K562 (cell line): ENCODE measurements around the gene IRX6. TPM values are rescaled to one million over a fixed set of nuclear protein-coding genes. Genes with fewer than 3 reads are reported as not detected.

Experiments
- ATAC-seq: fragments of 200-7000 bp; cut with Tn5 transposase; 3 replicates; pipeline ENCODE4 v1.9.1; 2020; ENCODE audit warnings: moderate library complexity
- BruUV-seq: library from RNA; stranded (reverse); fragments of 400-500 nt; replicated peaks from 2 replicates; lab custom pipeline; 2021; lab: Mats Ljungman, UMichigan
- CTCF ChIA-PET: fragments of 300-600 bp; formaldehyde crosslinking; extraction: SDS; loops from one replicate; lab custom pipeline; 2021; ENCODE audit warnings: low intra/inter-chr PET ratio; lab: Yijun Ruan, JAX
- POLR2A ChIA-PET: fragments of 300-600, 350-650 bp; sonication (Branson Sonifier 250); formaldehyde crosslinking; extraction: SDS; loops from one replicate; lab custom pipeline; 2021; ENCODE audit warnings: antibody characterized with exemption, inconsistent platforms; lab: Yijun Ruan, JAX
- DNase-seq, 4 experiments: peaks; one replicate each; pipeline versions ENCODE4 v3.0.0 to v3.0.0-alpha.2; 2011 to 2018; ENCODE audit warnings: low spot score in 3 of 4, mixed read lengths in 3 of 4; ENCODE audit errors: extremely low read depth in 1 of 4
- FAIRE-seq: peaks from 2 replicates; lab custom pipeline; 2011; peaks lifted over from hg19 to GRCh38; lab: Jason Lieb, UNC
- H2AFZ ChIP-seq: 2 replicates; pipeline ENCODE4 v1.6.0; 2011; ENCODE audit warnings: low read depth, low read length, control low read depth, inconsistent platforms
- H3K27ac ChIP-seq: fragments of 200-600 bp; 3 replicates; pipeline ENCODE4 v1.8.0; 2011; ENCODE audit warnings: low read depth, mild to moderate bottlenecking, control low read depth, inconsistent platforms, low read length, moderate library complexity, mixed read lengths; ENCODE audit errors: extremely low read depth
- H3K27me3 ChIP-seq, 2 experiments: fragments of 300-600 bp in 1 of 2; 2 replicates in 1 of 2; 3 replicates in 1 of 2; pipeline versions ENCODE4 v1.6.0 to v1.8.0; 2011; ENCODE audit warnings: inconsistent platforms in 2 of 2, low read length in 2 of 2, mild to moderate bottlenecking in 1 of 2, mixed read lengths in 1 of 2, moderate library complexity in 1 of 2; ENCODE audit not compliant: control insufficient read depth in 2 of 2, insufficient read depth in 2 of 2
- H3K36me3 ChIP-seq: fragments of 300-600 bp; 3 replicates; pipeline ENCODE4 v1.8.0; 2011; ENCODE audit warnings: mild to moderate bottlenecking, low read length, inconsistent platforms; ENCODE audit not compliant: control insufficient read depth, insufficient read depth
- H3K4me1 ChIP-seq, 2 experiments: fragments of 200-600 bp in 1 of 2; replicated peaks in 1 of 2; 2 replicates in 1 of 2; 3 replicates in 1 of 2; pipeline versions ENCODE4 v1.5.1 to v1.8.0; 2011; ENCODE audit warnings: inconsistent platforms in 2 of 2, low read length in 2 of 2, mild to moderate bottlenecking in 1 of 2, mixed read lengths in 1 of 2, moderate library complexity in 1 of 2; ENCODE audit not compliant: control insufficient read depth in 2 of 2, insufficient read depth in 2 of 2
- H3K4me2 ChIP-seq: 2 replicates; pipeline ENCODE4 v1.6.1; 2011; ENCODE audit warnings: low read length, control low read depth, inconsistent platforms, mixed read lengths; ENCODE audit not compliant: insufficient read depth
- H3K4me3 ChIP-seq: fragments of 200-600 bp; sonication (generic), shearing (Covaris generic); 2 replicates; pipeline ENCODE4 v1.5.1; 2016; ENCODE audit warnings: control low read depth, inconsistent platforms
- H3K79me2 ChIP-seq: fragments of 200-600 bp; 3 replicates; pipeline ENCODE4 v1.8.0; 2011; ENCODE audit warnings: low read length, inconsistent platforms; ENCODE audit not compliant: control insufficient read depth, insufficient read depth
- H3K9ac ChIP-seq, 2 experiments: 2 replicates each; pipeline versions ENCODE4 v1.6.0 to v1.6.1; 2011; ENCODE audit warnings: low read depth in 2 of 2, low read length in 2 of 2, control low read depth in 1 of 2, inconsistent platforms in 1 of 2, mild to moderate bottlenecking in 1 of 2, mixed read lengths in 1 of 2; ENCODE audit not compliant: insufficient read depth in 1 of 2
- H3K9me1 ChIP-seq: one replicate; pipeline ENCODE4 v1.6.0; 2011; ENCODE audit warnings: inconsistent platforms, mild to moderate bottlenecking, low read length, moderate library complexity; ENCODE audit not compliant: control insufficient read depth, insufficient read depth
- H3K9me3 ChIP-seq: replicated peaks from 2 replicates; pipeline ENCODE4 v1.5.1; 2011; ENCODE audit warnings: low read depth, low read length, inconsistent platforms; ENCODE audit not compliant: control insufficient read depth, insufficient read depth
- H4K20me1 ChIP-seq: replicated peaks from 2 replicates; pipeline ENCODE4 v1.6.1; 2011; ENCODE audit warnings: low read length, inconsistent platforms, mixed read lengths; ENCODE audit not compliant: control insufficient read depth, insufficient read depth
- CBFA2T2 ChIP-seq: fragments of 450-650 bp; conservative IDR thresholded peaks from 2 replicates; pipeline ENCODE4 v1.6.1; 2017; ENCODE audit warnings: mild to moderate bottlenecking
- CHCHD3 ChIP-seq: fragments of 250-450 bp; sonication (Bioruptor Pico); IDR thresholded peaks from 2 replicates; pipeline ENCODE4 v2.1.2; 2022; ENCODE audit warnings: mild to moderate bottlenecking
- CREBBP ChIP-seq: IDR thresholded peaks from one replicate; pipeline ENCODE4 v1.6.1; 2012; ENCODE audit warnings: low read depth, mild to moderate bottlenecking, control low read depth, inconsistent platforms, low read length
- CSDE1 ChIP-seq, 2 experiments: fragments of 450-650 bp; IDR thresholded peaks; 2 replicates each; pipeline ENCODE4 v1.6.1; 2016; ENCODE audit warnings: mild to moderate bottlenecking in 1 of 2
- FOXJ2 ChIP-seq: fragments of 200-800 bp; sonication (Bioruptor generic); IDR thresholded peaks from 2 replicates; pipeline ENCODE4 v1.6.1; 2016; ENCODE audit warnings: missing genetic modification characterization, missing compliant biosample characterization
- NFATC3 ChIP-seq: fragments of 450-650 bp; IDR thresholded peaks from 2 replicates; pipeline ENCODE4 v1.6.1; 2017; ENCODE audit warnings: mild to moderate bottlenecking
- NFYB ChIP-seq: IDR thresholded peaks from 2 replicates; pipeline ENCODE4 v1.6.1; 2011; ENCODE audit warnings: mild to moderate bottlenecking, moderate library complexity; ENCODE audit not compliant: insufficient read length; ENCODE audit errors: extremely low read depth
- PTTG1 ChIP-seq: fragments of 450-650 bp; IDR thresholded peaks from 2 replicates; pipeline ENCODE4 v1.6.1; 2016; ENCODE audit warnings: low read depth, mild to moderate bottlenecking, missing genetic modification characterization, missing compliant biosample characterization
- STAG1 ChIP-seq: sonication (generic); formaldehyde crosslinking; IDR thresholded peaks from 2 replicates; pipeline ENCODE4 v1.5.0; 2020; ENCODE audit warnings: missing genetic modification reagents, borderline replicate concordance
- YBX1 ChIP-seq: fragments of 450-650 bp; IDR thresholded peaks from 2 replicates; pipeline ENCODE4 v1.7.1; 2016; ENCODE audit warnings: mild to moderate bottlenecking
- ZFPM2 ChIP-seq: fragments of 250-450 bp; sonication (Bioruptor Pico); IDR thresholded peaks from 2 replicates; pipeline ENCODE4 v1.5.1; 2022; ENCODE audit warnings: mild to moderate bottlenecking
- ZNF134 ChIP-seq: fragments of 250-450 bp; sonication (Bioruptor Pico); conservative IDR thresholded peaks from 2 replicates; pipeline ENCODE4 v1.4.0; 2020
- WGBS: fragments of 100-300 bp; shearing (Covaris generic); methylation state at CpG from one replicate; pipeline ENCODE4 v1.1.6; 2016; ENCODE audit warnings: low coverage, mixed read lengths; ENCODE audit not compliant: insufficient coverage; ENCODE audit errors: missing lambda C conversion rate; 5-methylcytosine and 5-hydroxymethylcytosine counted together
- in situ Hi-C: fragments of 300-500 bp; cut with MboI; formaldehyde crosslinking; loops from 4 replicates; pipeline ENCODE4 v1.15.0; 2018; ENCODE audit warnings: inconsistent platforms, mixed read lengths
- intact Hi-C: fragments of 100-400 bp; cut with micrococcal nuclease; formaldehyde crosslinking; loops from 2 replicates; pipeline ENCODE4 v1.14.2; 2022
- polyA plus RNA-seq, 8 experiments: library from polyadenylated mRNA; depleted of rRNA in 4 of 8; stranded (reverse) in 5 of 8; unstranded in 3 of 8; fragments of >200 nt; fragmentation: Nextera tagmentation in 2 of 8; fragmentation: Illumina TruSeq in 1 of 8; extraction: Ambion mirVana in 2 of 8; extraction: Trizol in 1 of 8; gene quantifications; 2 replicates each; pipeline versions ENCODE4 v1.2.1 to v1.2.3, GENCODE V29; 2011 to 2014; ENCODE audit warnings: inconsistent platforms in 1 of 8, missing spikeins in 1 of 8
- total RNA-seq, 7 experiments: library from RNA; depleted of rRNA in 6 of 7; stranded (reverse); fragments of >200 nt in 6 of 7; fragmentation: Illumina TruSeq in 2 of 7; extraction: Trizol in 2 of 7; gene quantifications; 2 replicates each; pipeline versions ENCODE4 v1.2.1 to v1.2.3, GENCODE V29; 2011 to 2021; ENCODE audit warnings: low replicate concordance in 1 of 7
- TF ChIP-seq, protein P1 (sequence below): fragments of 250-450 bp; sonication (Bioruptor Pico); IDR thresholded peaks from 2 replicates; pipeline ENCODE4 v1.5.0; 2021

IRX6 gene
- total and polyA plus RNA-seq, 9 of the 15 experiments (the other 6 are each of a cell fraction or from before 2014, with no cell fraction given), result 0.07 to 0.29 (median 0.14) TPM; not detected in 4

DNA sequence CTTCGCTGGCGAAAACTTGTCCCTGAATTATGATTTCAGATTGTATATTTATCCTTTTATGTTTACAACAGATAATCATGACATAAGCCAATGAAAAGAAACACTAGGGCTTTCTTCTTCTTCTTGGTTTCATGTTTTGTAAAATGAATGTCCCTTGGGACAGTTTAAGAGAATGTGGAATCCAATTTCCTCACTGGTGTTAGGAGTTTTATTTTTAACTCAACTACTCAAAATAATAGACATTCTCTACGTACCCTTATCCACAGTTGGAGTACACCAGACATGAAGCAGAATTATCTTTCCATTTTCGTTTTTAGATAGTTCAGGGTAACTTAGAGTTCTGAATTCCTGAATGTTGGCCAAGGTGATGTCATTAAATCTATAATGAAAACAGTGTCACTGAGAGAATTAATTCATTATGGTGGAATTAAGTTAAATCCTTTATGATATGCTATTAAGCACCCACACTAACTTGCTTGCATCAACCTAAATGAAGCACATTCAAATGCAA is 43.4 kb downstream of the IRX6 start:
- intact Hi-C loops (no loop called here), in situ Hi-C loops (no loop called here)
- Histone ChIP-seq H3K9me1 (no peaks in the 10 kb centered on the region), H2AFZ (no peak overlapping the region), H3K79me2 (no peaks in the 10 kb centered on the region), H3K27me3 (peaks cover 7 to 14% of the 10 kb centered on the region in 2 experiments; a peak in 4 of 5 replicates), H3K9me3 (no peaks in the 10 kb centered on the region), H3K9ac (no peak overlapping the region), H3K4me2 (no peak overlapping the region), H3K4me1 (no peaks in the 10 kb centered on the region), H4K20me1 (no peaks in the 10 kb centered on the region), H3K27ac (no peak overlapping the region), H3K36me3 (no peaks in the 10 kb centered on the region), H3K4me3 (no peak overlapping the region)
- FAIRE-seq (no peak), DNase-seq (no peak), ATAC-seq (no peak)
- POLR2A ChIA-PET, result no interaction called here
- WGBS, result 0% methylated on average over 4 of the region's 4 CpGs
- CTCF ChIA-PET, result interaction anchor here (0.6 kb wide), 1 partner anchor 52 kb away, joined by 3 read pairs; no protein-coding TSS in a partner anchor
- no peak for TF ChIP-seq PTTG1 (tag)
- no peak for TF ChIP-seq NFYB
- TF ChIP-seq, protein P1, sequence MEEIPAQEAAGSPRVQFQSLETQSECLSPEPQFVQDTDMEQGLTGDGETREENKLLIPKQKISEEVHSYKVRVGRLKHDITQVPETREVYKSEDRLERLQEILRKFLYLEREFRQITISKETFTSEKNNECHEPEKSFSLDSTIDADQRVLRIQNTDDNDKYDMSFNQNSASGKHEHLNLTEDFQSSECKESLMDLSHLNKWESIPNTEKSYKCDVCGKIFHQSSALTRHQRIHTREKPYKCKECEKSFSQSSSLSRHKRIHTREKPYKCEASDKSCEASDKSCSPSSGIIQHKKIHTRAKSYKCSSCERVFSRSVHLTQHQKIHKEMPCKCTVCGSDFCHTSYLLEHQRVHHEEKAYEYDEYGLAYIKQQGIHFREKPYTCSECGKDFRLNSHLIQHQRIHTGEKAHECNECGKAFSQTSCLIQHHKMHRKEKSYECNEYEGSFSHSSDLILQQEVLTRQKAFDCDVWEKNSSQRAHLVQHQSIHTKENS, result no peak
- no peak for TF ChIP-seq CSDE1 (IDR thresholded peaks at IDR 0.05)
- TF ChIP-seq STAG1, result no peak
- no peak for TF ChIP-seq YBX1
- TF ChIP-seq ZFPM2 (CRISPR knock-in tag), result no peak
- TF ChIP-seq CREBBP, result no peak
- TF ChIP-seq FOXJ2, result no peak
- no peak for TF ChIP-seq ZNF134 (CRISPR knock-in tag)
- TF ChIP-seq NFATC3, result no peak
- no peak for TF ChIP-seq CHCHD3 (CRISPR knock-in tag)
- TF ChIP-seq CBFA2T2, result no peak
- no TSS peak for BruUV-seq
